Activated T-cell treated with anti-CD3 and anti-CD28 coated beads for 1 hour (primary cell): ENCODE results near the gene CLTC.

Source experiments
- DNase-seq: peaks from one replicate; pipeline ENCODE4 v3.0.0-alpha.2; 2020; ENCODE audit warnings: low read depth

Gene CLTC

DNA sequence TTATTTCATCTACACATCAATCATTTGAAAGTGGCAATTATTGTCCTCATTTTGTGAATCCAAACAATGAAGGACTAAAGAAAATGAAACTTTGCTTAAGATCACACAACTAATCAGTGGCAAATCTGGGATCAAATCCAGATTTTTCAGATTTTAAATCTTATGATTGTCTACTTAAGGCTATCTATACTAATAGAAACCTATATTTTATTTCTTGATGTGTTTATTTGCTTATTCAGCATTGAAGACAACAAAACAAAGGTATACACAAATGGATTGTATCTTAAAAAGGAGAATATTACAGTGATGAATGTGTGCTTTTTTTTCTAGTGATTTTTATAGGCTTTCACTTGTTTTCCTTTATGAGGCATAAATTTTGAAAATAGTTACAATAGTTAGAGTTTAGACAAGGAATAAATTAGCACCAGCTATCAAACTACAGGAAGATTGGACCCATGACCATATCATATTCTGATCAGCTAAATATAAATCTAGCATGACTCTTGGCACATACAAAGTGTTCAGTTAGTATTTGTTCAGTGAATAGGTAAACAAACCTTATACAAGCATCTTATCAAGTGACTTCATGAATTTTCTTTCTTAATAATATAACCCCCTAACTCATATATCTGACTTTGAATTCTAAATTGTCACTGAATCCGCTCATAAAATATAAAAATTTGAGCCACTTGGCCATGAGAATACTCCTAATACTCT, 108.3 kb downstream of the CLTC start:
- no peak for DNase-seq

DNA sequence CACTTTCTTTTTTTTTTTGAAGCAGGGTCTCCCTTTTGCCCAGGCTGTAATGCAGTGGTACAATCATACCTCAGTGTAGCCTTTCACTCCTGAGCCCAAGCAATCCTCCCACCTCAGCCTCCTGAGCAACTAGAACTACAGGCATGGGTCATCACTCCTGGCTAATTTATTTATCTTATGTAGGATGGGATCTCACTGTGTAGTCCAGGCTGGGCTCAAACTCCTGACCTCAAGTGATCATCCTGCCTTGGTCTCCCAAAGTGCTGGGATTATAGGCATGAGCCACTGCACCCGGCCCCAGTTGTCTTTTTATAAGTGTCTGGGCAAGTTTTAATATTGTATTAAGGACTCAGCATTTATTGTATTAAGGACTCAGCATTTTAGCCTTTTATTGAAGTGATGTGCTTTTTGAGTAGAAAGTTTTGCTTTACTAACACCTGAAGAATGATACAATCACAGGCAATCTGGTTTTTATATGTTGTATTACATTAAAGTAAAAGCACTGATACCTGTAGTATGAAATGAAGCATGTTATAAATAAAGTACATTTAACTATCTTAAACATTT, 110.7 kb downstream of the CLTC start:
- no peak for DNase-seq

DNA sequence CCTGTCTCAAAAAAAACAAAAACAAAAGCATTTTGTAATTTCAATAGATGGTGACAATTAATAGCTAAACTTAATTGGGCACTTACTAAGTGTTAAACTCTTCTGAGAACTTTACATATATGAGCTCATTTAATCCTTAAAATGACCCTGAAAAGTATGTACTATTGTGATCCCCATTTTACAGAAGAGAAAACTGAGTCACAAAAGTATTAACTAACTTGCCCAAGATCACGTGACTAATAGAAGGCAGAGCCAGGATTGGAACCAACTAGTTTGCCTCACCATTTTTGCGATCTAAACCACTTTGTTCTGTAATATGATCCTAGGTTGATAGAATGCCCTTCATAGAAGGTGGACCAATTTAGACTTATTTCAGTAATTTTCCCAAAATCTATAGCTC, 114.0 kb downstream of the CLTC start:
- no peak for DNase-seq

DNA sequence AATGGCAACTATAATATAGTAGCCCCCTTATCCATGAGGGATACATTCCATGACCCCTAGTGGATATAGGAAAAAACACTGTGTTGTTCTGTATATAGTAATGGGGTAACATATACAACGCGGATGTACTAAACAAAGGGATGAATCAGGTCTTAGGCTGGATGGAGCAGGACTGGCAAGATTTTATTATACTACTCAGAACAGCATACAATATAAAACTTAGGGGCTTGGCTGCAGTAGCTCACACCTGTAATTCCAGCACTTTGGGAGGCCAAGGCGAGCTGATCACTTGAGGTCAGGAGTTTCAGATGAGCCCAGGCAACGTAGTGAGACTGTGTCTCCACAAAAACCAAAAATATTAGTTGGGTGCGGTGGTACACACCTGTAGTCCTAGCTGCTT, 114.5 kb downstream of the CLTC start:
- no peak for DNase-seq

DNA sequence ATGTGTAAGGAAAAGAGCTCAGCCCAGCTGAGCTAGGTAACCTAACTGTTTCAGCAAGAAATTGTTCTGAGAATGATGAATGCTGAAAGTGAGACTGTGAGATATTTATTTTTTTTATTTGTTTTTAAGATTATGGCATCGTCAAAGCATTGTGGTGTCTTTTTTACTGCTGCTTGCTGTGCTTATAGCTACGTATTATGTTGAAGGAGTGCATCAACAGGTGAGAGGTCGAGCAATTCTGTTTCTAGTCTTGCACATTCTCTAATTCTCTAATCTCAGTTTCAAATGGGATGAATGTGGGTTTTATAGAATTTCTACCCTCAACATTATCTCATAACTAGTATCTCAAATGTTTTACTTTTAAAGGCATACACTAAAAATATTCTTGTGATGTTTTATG, 117.6 kb downstream of the CLTC start:
- no peak for DNase-seq

DNA sequence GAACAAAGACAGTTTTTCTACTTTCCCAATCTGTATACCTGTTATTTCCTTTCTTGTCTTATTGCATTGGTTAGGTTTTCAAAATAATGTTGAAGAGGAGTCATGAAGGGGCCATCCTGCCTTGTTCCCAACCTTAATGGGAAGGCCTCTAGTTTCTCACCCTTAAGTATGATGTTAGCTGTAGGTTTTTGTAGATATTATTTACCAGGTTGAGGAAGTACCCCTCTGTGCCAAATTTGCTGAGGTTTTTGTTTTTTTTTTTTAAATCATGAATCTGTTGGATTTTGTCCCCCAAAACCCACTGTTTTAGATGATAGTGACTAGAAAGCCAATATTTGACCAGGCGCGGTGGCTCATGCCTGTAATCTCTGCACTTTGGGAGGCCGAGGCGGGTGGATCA, 124.1 kb downstream of the CLTC start:
- DNase-seq, result no peak

DNA sequence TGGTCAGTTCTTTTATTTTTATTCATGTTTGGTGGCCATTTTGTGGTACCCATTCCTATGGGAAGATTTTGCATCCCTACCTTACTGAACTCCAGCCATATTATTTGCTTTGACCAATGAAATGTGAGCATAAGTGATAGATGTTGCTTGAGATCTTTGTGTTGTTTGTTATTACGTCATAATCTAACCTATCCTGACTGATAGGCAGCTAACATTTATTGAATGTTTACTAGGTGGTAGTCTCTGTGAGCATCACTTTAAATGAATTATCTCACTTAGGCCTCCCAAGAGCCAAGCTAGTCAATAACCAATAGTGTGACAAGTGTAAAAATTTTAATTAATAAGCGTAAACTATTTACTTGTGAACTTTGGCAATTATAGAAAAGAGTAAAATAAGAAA, 125.3 kb downstream of the CLTC start:
- no peak for DNase-seq
